HEK293 (cell line): ENCODE data around the gene CDYL2.
A peak's percentile ranks its signal among the peaks of the same experiment; 100 is the strongest.

Experiments
- CTCF ChIA-PET: fragments of 350-600 bp; formaldehyde crosslinking; extraction: SDS; loops from one replicate; lab custom pipeline; 2021; ENCODE audit warnings: antibody characterized with exemption; lab: Yijun Ruan, JAX
- POLR2A ChIA-PET: fragments of 300-600 bp; formaldehyde crosslinking; extraction: SDS; loops from one replicate; lab custom pipeline; 2020; ENCODE audit warnings: antibody characterized with exemption, inconsistent platforms; lab: Yijun Ruan, JAX
- H3K27ac ChIP-seq: fragments of 200-500 bp; sonication (Bioruptor generic); 2 replicates; pipeline ENCODE4 v1.5.1; 2014; ENCODE audit warnings: low read depth, low read length, control low read depth, inconsistent platforms; ENCODE audit errors: extremely low read depth
- H3K36me3 ChIP-seq, 2 experiments: fragments of 200-500 bp in 1 of 2; sonication (Bioruptor generic) in 1 of 2; 1 replicate in 1 of 2; 2 replicates in 1 of 2; pipeline ENCODE4 v1.5.1; 2014 to 2017; ENCODE audit warnings: inconsistent platforms in 2 of 2, low read length in 2 of 2; ENCODE audit not compliant: control insufficient read depth in 2 of 2, insufficient read depth in 1 of 2
- H3K4me1 ChIP-seq: fragments of 200-500 bp; sonication (Bioruptor generic); 2 replicates; pipeline ENCODE4 v1.5.1; 2014; ENCODE audit warnings: mild to moderate bottlenecking, low read length, inconsistent platforms; ENCODE audit not compliant: control insufficient read depth, insufficient read depth
- H3K4me3 ChIP-seq: 2 replicates; pipeline ENCODE4 v1.5.1; 2011; ENCODE audit warnings: low read depth, mild to moderate bottlenecking, control low read depth, low read length, moderate library complexity
- H3K9me3 ChIP-seq: fragments of 200-500 bp; sonication (Bioruptor generic); 2 replicates; pipeline ENCODE4 v1.5.1; 2014; ENCODE audit warnings: low read depth, low read length, inconsistent platforms; ENCODE audit not compliant: control insufficient read depth, insufficient read depth
- FEZF1 ChIP-seq: fragments of 450-650 bp; formaldehyde crosslinking; IDR thresholded peaks from 2 replicates; pipeline ENCODE4 v1.5.1; 2016; ENCODE audit warnings: missing biosample characterization, missing genetic modification characterization
- GFI1B ChIP-seq: fragments of 450-650 bp; formaldehyde crosslinking; IDR thresholded peaks from 2 replicates; pipeline ENCODE4 v1.5.1; 2016; ENCODE audit warnings: missing biosample characterization, missing genetic modification characterization
- HOXA7 ChIP-seq: sonication (generic); formaldehyde crosslinking; IDR thresholded peaks from 2 replicates; pipeline ENCODE4 v1.8.1; 2022; ENCODE audit warnings: missing genetic modification reagents, borderline replicate concordance
- IKZF3 ChIP-seq: fragments of 450-650 bp; IDR thresholded peaks from 2 replicates; pipeline ENCODE4 v1.5.0; 2018; ENCODE audit warnings: missing biosample characterization, mild to moderate bottlenecking, missing genetic modification characterization, moderate library complexity
- OVOL3 ChIP-seq: fragments of 450-650 bp; formaldehyde crosslinking; IDR thresholded peaks from 2 replicates; pipeline ENCODE4 v1.5.1; 2016; ENCODE audit warnings: missing biosample characterization, missing genetic modification characterization
- SCRT1 ChIP-seq: fragments of 450-650 bp; formaldehyde crosslinking; IDR thresholded peaks from 2 replicates; pipeline ENCODE4 v1.5.1; 2016; ENCODE audit warnings: missing biosample characterization, missing genetic modification characterization, borderline replicate concordance
- ZBTB48 ChIP-seq: fragments of 450-650 bp; formaldehyde crosslinking; IDR thresholded peaks from 2 replicates; pipeline ENCODE4 v1.5.1; 2016; ENCODE audit warnings: missing biosample characterization, missing genetic modification characterization
- ZFP41 ChIP-seq: fragments of 450-650 bp; formaldehyde crosslinking; IDR thresholded peaks from 2 replicates; pipeline ENCODE4 v1.5.1; 2016; ENCODE audit warnings: missing biosample characterization, missing genetic modification characterization, borderline replicate concordance
- ZNF221 ChIP-seq: fragments of 450-650 bp; formaldehyde crosslinking; IDR thresholded peaks from 2 replicates; pipeline ENCODE4 v1.5.1; 2017; ENCODE audit warnings: missing biosample characterization, missing genetic modification characterization, borderline replicate concordance
- ZNF311 ChIP-seq: fragments of 450-650 bp; formaldehyde crosslinking; IDR thresholded peaks from 2 replicates; pipeline ENCODE4 v1.5.1; 2017; ENCODE audit warnings: missing biosample characterization, missing genetic modification characterization, borderline replicate concordance
- ZNF426 ChIP-seq: fragments of 450-650 bp; formaldehyde crosslinking; IDR thresholded peaks from 2 replicates; pipeline ENCODE4 v1.5.1; 2017; ENCODE audit warnings: missing biosample characterization, missing genetic modification characterization, mild to moderate bottlenecking, inconsistent platforms, moderate library complexity
- ZNF558 ChIP-seq: fragments of 450-650 bp; formaldehyde crosslinking; IDR thresholded peaks from 2 replicates; pipeline ENCODE4 v1.5.1; 2016; ENCODE audit warnings: missing biosample characterization, missing genetic modification characterization
- ZNF624 ChIP-seq: fragments of 450-650 bp; formaldehyde crosslinking; IDR thresholded peaks from 2 replicates; pipeline ENCODE4 v1.5.1; 2017; ENCODE audit warnings: missing biosample characterization, missing genetic modification characterization
- ZNF664 ChIP-seq: fragments of 450-650 bp; formaldehyde crosslinking; IDR thresholded peaks from 2 replicates; pipeline ENCODE4 v1.5.1; 2016; ENCODE audit warnings: missing biosample characterization, missing genetic modification characterization
- ZNF785 ChIP-seq: fragments of 450-650 bp; formaldehyde crosslinking; IDR thresholded peaks from 2 replicates; pipeline ENCODE4 v1.5.1; 2016; ENCODE audit warnings: missing biosample characterization, missing genetic modification characterization
- ZNF791 ChIP-seq: fragments of 450-650 bp; formaldehyde crosslinking; IDR thresholded peaks from 2 replicates; pipeline ENCODE4 v1.5.1; 2016; ENCODE audit warnings: missing biosample characterization, missing genetic modification characterization
- TF ChIP-seq, protein P1 (sequence below): fragments of 450-650 bp; formaldehyde crosslinking; IDR thresholded peaks from 2 replicates; pipeline ENCODE4; 2016; ENCODE audit warnings: missing biosample characterization, missing genetic modification characterization
- TF ChIP-seq, protein P2 (sequence below): fragments of 450-650 bp; formaldehyde crosslinking; IDR thresholded peaks from 2 replicates; pipeline ENCODE4 v1.5.1; 2016; ENCODE audit warnings: missing biosample characterization, missing genetic modification characterization
- TF ChIP-seq, protein P3 (sequence below): fragments of 450-650 bp; formaldehyde crosslinking; IDR thresholded peaks from 2 replicates; pipeline ENCODE4 v1.5.1; 2016; ENCODE audit warnings: missing biosample characterization, missing genetic modification characterization
- TF ChIP-seq, protein P4 (sequence below): fragments of 450-650 bp; formaldehyde crosslinking; conservative IDR thresholded peaks from 2 replicates; pipeline ENCODE4 v1.5.1; 2016; ENCODE audit warnings: low read depth, missing biosample characterization, missing genetic modification characterization

The CDYL2 gene

DNA sequence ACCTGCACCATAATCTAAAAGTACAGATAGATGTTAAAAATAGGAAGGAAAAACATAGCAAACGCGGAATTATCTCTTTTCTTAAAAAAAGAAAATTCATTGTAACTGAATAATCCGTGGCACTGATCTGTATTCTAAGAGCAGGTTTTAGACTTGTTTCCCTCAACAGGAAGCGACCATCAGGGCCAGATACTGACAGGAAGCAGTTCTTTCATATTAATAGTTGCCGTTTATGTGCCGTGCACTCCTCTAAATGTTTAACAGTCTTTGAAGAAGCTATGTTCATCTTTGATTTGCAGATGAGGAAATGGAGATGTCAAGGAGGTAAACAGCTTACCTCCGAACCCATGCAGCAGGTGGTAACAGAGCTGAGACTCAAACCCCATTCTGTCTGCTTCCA lies 240.0 kb downstream of the CDYL2 start:
- H3K4me1 ChIP-seq, result peaks cover 4% of the 10 kb centered on the region
- H3K36me3 ChIP-seq, result no peaks in the 10 kb centered on the region
- ChIA-PET POLR2A (no interaction called here), CTCF (interaction anchor here (0.6 to 0.7 kb wide), 2 partner anchors 24 to 217 kb away, joined by 3 read pairs; no protein-coding TSS in a partner anchor)
- H3K27ac ChIP-seq, result no peak overlapping the region
- H3K4me3 ChIP-seq, result no peak overlapping the region
- no peak for TF ChIP-seq ZNF558 (tag by site-specific recombination)
- no peak for TF ChIP-seq ZNF791 (tag by site-specific recombination)
- TF ChIP-seq OVOL3 (tag by site-specific recombination), result no peak
- TF ChIP-seq ZNF426, result no peak
- TF ChIP-seq ZNF311 (tag by site-specific recombination), result no peak
- no peak for TF ChIP-seq GFI1B (tag by site-specific recombination)
- no peak for TF ChIP-seq IKZF3 (tag by site-specific recombination)
- no peak for TF ChIP-seq ZNF221 (tag by site-specific recombination)
- no peak for TF ChIP-seq ZFP41 (tag by site-specific recombination)
- no peak for TF ChIP-seq ZNF785
- no peaks in the 10 kb centered on the region for H3K9me3 ChIP-seq

DNA sequence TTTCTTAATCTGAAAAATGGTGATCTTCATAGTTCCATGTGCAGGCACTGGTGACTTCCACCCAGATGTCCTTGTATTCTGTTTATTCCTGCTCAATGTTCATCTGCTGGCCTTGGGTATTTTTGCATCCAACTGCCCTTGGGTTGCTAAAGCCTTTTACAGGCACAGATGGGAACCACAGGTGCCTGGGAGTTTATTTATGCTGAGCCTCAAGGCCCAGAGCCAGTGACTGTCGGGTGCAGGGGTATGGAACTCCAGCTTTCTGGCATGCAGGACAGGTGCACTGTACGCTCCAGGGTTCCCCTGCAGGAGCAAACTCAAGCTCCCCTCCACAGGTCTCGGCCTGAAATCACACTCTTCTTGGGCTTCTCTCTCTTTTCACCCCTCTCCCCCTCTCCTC lies 241.3 kb downstream of the CDYL2 start:
- no peaks in the 10 kb centered on the region for H3K4me1 ChIP-seq
- no peak overlapping the region for H3K4me3 ChIP-seq
- ChIA-PET CTCF (interaction anchor here (0.5 kb wide), 2 partner anchors 262 to 293 kb away, joined by 3 to 4 read pairs; no protein-coding TSS in a partner anchor), POLR2A (no interaction called here)
- H3K9me3 ChIP-seq, result no peaks in the 10 kb centered on the region
- H3K36me3 ChIP-seq, result no peaks in the 10 kb centered on the region
- no peak overlapping the region for H3K27ac ChIP-seq
- TF ChIP-seq, protein P1, sequence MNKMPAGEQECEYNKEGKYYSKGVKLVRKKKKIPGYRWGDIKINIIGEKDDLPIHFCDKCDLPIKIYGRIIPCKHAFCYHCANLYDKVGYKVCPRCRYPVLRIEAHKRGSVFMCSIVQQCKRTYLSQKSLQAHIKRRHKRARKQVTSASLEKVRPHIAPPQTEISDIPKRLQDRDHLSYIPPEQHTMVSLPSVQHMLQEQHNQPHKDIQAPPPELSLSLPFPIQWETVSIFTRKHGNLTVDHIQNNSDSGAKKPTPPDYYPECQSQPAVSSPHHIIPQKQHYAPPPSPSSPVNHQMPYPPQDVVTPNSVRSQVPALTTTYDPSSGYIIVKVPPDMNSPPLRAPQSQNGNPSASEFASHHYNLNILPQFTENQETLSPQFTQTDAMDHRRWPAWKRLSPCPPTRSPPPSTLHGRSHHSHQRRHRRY, result no peak
- TF ChIP-seq, protein P2, sequence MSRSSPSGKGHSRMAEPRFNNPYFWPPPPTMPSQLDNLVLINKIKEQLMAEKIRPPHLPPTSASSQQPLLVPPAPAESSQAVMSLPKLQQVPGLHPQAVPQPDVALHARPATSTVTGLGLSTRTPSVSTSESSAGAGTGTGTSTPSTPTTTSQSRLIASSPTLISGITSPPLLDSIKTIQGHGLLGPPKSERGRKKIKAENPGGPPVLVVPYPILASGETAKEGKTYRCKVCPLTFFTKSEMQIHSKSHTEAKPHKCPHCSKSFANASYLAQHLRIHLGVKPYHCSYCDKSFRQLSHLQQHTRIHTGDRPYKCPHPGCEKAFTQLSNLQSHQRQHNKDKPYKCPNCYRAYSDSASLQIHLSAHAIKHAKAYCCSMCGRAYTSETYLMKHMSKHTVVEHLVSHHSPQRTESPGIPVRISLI (tag by site-specific recombination), result no peak

DNA sequence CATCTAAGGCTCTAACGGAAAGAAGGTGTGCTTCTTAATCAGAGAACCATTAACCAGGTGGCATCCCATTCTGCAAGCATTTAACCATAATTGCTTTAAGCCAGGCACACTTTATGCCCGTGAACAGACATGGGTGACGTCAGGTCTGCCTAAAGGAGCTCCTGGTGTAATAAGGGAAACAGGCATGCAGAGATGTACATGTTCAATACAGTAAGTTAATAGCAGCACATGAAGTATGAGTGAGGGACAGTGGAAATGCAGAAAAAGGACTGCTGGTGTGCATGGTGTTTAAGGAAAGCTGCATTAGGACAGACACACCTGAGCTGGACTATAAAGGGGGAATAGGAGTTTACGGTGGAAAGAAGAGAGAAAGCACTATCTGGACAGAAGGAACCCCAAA lies 245.0 kb downstream of the CDYL2 start:
- Histone ChIP-seq H3K27ac (no peak overlapping the region), H3K9me3 (no peaks in the 10 kb centered on the region), H3K4me3 (no peak overlapping the region), H3K36me3 (no peaks in the 10 kb centered on the region)
- TF ChIP-seq, protein P3, sequence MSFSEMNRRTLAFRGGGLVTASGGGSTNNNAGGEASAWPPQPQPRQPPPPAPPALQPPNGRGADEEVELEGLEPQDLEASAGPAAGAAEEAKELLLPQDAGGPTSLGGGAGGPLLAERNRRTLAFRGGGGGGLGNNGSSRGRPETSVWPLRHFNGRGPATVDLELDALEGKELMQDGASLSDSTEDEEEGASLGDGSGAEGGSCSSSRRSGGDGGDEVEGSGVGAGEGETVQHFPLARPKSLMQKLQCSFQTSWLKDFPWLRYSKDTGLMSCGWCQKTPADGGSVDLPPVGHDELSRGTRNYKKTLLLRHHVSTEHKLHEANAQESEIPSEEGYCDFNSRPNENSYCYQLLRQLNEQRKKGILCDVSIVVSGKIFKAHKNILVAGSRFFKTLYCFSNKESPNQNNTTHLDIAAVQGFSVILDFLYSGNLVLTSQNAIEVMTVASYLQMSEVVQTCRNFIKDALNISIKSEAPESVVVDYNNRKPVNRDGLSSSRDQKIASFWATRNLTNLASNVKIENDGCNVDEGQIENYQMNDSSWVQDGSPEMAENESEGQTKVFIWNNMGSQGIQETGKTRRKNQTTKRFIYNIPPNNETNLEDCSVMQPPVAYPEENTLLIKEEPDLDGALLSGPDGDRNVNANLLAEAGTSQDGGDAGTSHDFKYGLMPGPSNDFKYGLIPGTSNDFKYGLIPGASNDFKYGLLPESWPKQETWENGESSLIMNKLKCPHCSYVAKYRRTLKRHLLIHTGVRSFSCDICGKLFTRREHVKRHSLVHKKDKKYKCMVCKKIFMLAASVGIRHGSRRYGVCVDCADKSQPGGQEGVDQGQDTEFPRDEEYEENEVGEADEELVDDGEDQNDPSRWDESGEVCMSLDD (tag by site-specific recombination), result no peak
- TF ChIP-seq, all 188 proteins: peak for 0
- ChIA-PET POLR2A (no interaction called here), CTCF (no interaction called here)
- no peaks in the 10 kb centered on the region for H3K4me1 ChIP-seq

DNA sequence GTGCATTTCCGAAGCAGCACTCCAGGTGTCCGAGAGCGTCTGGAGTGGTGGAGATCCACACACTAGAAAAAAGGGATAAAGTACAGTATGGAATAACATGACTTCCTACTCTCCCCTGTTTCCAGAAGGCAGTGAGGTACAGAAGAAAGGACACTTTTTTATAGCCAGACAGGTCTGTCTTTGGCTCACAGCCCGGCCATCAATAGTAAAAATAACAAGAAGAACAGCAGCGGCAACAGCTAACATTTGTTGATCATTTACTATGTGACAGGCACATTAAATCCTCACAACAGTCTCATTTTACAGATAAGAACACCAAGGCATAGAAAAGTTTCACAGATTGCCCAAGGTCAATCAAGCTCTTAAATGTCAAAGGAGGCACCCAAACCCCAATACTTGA lies 247.4 kb downstream of the CDYL2 start:
- TF ChIP-seq FEZF1 (tag by site-specific recombination) (peak; percentile 71), HOXA7 (no peak), ZNF664 (tag by site-specific recombination) (peak; percentile 71; the same call in 1 of the 2 replicates), ZNF624 (tag by site-specific recombination) (no peak), SCRT1 (tag by site-specific recombination) (peak; percentile 51; the same call in 1 of the 2 replicates), ZBTB48 (tag by site-specific recombination) (no peak)
- TF ChIP-seq, protein P4, sequence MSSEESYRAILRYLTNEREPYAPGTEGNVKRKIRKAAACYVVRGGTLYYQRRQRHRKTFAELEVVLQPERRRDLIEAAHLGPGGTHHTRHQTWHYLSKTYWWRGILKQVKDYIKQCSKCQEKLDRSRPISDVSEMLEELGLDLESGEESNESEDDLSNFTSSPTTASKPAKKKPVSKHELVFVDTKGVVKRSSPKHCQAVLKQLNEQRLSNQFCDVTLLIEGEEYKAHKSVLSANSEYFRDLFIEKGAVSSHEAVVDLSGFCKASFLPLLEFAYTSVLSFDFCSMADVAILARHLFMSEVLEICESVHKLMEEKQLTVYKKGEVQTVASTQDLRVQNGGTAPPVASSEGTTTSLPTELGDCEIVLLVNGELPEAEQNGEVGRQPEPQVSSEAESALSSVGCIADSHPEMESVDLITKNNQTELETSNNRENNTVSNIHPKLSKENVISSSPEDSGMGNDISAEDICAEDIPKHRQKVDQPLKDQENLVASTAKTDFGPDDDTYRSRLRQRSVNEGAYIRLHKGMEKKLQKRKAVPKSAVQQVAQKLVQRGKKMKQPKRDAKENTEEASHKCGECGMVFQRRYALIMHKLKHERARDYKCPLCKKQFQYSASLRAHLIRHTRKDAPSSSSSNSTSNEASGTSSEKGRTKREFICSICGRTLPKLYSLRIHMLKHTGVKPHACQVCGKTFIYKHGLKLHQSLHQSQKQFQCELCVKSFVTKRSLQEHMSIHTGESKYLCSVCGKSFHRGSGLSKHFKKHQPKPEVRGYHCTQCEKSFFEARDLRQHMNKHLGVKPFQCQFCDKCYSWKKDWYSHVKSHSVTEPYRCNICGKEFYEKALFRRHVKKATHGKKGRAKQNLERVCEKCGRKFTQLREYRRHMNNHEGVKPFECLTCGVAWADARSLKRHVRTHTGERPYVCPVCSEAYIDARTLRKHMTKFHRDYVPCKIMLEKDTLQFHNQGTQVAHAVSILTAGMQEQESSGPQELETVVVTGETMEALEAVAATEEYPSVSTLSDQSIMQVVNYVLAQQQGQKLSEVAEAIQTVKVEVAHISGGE (tag by site-specific recombination), result no peak
- TF ChIP-seq, all 188 proteins: peak for 3
- no peaks in the 10 kb centered on the region for H3K36me3 ChIP-seq
- POLR2A ChIA-PET, result no interaction called here
- no peak overlapping the region for H3K27ac ChIP-seq
- no peaks in the 10 kb centered on the region for H3K9me3 ChIP-seq
- no peak overlapping the region for H3K4me3 ChIP-seq
- CTCF ChIA-PET, result no interaction called here
- no peaks in the 10 kb centered on the region for H3K4me1 ChIP-seq
